ENCODE results near the gene GABARAPL2.
A peak's percentile ranks its signal among the peaks of the same experiment; 100 is the strongest.

Gene GABARAPL2, protein sequence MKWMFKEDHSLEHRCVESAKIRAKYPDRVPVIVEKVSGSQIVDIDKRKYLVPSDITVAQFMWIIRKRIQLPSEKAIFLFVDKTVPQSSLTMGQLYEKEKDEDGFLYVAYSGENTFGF

DNA sequence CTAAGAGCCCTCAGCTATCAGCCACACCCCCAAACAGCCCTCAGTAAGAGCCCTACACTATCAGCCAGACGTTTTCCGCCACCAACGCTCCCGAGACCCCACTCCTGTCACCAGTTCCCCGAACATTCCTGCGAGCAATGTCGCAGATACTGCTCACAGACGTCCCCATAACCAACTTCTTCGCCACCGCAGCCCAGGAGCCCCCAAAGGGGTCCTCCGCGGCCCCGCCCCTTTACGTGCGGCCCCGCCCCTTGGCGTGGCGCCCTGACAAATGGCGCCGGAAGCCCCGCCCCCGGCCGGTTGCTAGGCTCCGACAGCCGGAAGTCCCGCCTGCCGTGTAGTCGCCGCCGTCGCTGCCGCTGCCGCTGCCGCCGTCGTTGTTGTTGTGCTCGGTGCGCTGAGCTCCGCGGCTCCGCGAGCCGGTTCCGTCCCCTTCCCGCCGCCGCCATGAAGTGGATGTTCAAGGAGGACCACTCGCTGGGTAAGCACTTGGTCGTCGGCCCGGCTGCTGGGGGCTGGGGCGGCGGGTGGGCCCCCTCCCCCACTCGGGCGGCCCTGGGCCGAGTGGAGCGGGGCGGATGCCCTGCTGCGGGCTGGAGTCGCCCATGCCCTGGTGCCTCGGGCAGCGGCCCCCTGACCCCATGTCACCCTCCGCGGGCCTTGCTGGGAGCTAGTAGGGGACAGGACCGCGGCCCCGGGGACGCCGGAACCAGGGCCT is at the start of gene GABARAPL2:
TSS of gene GABARAPL2 (plus strand) at position 340 of the 718 bp plus-strand sequence. CDS start at position 448, 108 bp downstream.
- H3K4me3 ChIP-seq (ENCODE audit: low read depth, low read length) = peak within 1 kb of the TSS; percentile 92
- TF ChIP-seq, protein P1, sequence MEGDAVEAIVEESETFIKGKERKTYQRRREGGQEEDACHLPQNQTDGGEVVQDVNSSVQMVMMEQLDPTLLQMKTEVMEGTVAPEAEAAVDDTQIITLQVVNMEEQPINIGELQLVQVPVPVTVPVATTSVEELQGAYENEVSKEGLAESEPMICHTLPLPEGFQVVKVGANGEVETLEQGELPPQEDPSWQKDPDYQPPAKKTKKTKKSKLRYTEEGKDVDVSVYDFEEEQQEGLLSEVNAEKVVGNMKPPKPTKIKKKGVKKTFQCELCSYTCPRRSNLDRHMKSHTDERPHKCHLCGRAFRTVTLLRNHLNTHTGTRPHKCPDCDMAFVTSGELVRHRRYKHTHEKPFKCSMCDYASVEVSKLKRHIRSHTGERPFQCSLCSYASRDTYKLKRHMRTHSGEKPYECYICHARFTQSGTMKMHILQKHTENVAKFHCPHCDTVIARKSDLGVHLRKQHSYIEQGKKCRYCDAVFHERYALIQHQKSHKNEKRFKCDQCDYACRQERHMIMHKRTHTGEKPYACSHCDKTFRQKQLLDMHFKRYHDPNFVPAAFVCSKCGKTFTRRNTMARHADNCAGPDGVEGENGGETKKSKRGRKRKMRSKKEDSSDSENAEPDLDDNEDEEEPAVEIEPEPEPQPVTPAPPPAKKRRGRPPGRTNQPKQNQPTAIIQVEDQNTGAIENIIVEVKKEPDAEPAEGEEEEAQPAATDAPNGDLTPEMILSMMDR (IDR thresholded peaks at IDR 0.05; ENCODE audit: low read depth, low read length) = no peak

DNA sequence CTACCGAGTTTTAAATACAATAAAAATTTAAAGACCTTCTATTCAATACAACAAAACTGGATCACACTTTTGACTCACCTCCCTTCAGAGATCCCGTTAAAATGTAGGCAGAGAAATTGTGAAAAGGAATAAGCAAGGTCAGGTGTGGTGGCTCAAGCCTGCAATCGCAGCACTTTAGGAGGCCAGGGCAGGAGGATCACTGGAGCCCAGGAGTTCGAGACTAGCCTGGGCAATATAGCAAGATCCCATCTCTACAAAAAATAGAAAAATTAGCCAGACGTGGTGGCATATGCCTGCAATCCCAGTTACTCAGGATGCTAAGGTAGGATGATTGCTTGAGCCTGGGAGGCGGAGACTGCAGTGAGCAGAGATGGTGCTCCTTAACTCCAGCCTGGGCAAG is 47.0 kb upstream of the GABARAPL2 start:
- no peak overlapping the region for H3K4me3 ChIP-seq (ENCODE audit: low read depth, low read length)

DNA sequence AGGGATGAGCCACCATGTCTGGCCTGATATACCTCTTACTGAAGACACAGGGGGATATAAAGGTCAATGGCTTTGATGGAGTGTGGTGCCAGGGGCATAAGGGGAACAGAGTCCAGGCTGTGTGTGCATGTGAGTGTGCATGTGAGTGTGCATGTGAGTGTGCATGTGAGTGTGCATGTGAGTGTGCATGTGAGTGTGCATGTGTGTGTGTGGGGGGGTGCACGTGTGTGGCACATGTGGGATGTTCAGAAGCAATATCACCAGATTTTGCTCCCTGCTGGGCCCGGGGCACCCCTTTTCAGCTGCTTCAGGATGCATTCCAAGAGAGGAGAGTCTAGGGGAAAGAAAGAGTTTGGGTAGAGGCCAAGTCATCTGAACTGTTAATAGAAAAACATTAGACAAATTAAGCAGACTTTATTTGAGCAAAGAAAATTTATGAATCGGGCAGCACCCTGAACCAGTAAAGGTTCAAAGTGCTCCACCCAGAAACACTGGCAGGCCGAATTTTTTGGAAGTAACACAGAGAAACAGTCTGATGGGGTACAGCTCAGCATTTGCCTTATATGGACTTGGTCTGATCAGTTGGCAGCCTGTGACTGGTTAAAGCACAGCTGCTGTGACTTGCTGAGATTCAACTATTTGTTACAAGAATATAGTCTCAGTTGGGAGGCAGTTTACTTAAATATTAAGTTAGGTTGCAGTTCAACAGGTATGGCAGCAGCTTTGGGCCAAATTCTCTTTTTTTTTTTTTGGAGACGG is 40.0 kb upstream of the GABARAPL2 start:
- no peak overlapping the region for H3K4me3 ChIP-seq (ENCODE audit: low read depth, low read length)
- TF ChIP-seq, protein P1 (IDR thresholded peaks at IDR 0.05; ENCODE audit: low read depth, low read length) = no peak

More for the DNA sequence above, 47.0 kb upstream of the GABARAPL2 start:
- TF ChIP-seq, protein P1 (IDR thresholded peaks at IDR 0.05; ENCODE audit: low read depth, low read length) = no peak

DNA sequence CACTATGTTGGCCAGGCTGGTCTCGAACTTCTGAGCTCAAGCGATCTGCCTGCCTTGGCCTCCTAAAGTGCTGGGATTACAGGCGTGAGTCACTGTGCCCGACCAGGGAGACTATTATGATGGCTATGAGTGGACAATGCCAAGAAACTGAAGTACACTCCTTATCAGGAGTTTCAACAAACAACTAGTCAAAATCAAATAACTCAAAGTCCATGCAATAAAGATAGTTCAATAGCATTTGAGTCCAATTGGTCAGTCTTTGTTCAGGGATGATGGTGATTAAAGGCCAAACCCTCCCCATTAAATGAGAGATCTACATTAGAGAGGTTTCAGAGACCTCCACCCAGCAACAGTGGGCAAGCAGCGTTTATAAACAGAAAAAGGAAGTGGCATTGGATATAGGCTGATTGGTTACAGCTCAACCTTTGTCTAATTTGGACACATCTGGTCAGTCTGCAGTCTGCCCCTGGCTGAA is 38.3 kb upstream of the GABARAPL2 start:
- H3K4me3 ChIP-seq (ENCODE audit: low read depth, low read length) = no peak overlapping the region
- TF ChIP-seq, protein P1 (IDR thresholded peaks at IDR 0.05; ENCODE audit: low read depth, low read length) = no peak

DNA sequence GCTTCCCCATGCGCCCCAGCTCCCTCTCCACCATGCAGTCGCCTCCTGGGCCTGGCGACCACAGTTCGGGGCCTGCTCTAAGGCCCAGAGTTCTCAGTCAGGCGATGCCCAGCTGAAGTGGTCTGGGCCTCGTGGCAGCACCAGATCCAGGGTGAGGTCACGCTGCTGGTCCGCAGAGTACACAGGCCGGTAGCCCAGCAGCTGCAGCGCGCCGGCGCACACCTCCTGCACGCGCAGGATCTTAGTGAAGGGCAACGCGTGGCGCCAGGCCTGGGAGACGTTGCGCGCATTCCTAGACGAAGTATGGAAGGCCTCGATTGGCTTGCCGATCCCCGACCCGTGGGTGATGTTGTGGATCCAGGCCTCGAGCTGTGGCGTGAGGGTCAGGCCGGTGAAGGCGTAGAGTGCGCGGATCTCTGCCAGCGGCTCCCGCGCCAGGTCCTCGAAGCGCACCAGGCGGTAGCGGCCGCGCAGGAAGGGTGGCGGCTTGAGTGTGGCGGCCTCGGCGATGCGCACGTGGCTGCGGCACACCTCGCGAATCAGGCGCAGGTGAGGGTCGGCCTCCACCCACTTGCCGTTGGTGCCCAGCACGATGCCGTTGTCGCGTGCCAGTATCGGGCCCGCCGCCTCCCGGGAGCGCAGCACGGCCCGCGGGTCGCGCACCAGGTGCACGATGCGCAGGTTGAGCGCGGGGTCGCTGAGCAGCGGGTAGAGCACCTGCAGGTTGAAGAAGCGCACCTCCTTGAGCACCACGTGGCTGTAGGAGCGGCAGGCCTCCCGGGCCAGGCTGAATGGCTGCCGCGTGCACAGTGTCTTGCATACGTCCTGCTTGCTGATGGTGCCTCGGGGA is 36.9 kb upstream of the GABARAPL2 start:
- TF ChIP-seq, protein P1 (IDR thresholded peaks at IDR 0.05; ENCODE audit: low read depth, low read length) = no peak
- no peak overlapping the region for H3K4me3 ChIP-seq (ENCODE audit: low read depth, low read length)

DNA sequence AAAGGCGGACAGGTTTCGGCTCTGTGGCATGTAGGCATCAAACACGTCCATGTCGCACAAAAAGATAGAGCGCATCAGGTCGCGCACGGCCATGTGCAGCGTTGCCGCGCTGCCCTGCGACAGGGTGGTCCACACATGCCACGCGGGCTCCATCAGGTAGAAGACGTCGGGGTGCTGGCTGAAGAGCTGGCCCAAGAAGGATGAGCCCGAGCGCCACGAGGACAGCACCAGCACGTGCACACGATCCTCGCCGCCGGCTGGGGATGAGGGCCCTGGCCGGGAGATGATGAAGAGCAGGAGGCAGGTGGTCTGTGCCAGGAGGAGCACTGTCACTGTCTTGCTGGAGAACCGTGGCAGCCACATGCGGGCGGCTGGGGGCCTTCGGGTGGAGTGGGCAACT is 36.2 kb upstream of the GABARAPL2 start:
- no peak overlapping the region for H3K4me3 ChIP-seq (ENCODE audit: low read depth, low read length)
- TF ChIP-seq, protein P1 (IDR thresholded peaks at IDR 0.05; ENCODE audit: low read depth, low read length) = no peak
